IMR-90 (cell line): Measurements from ENCODE around the gene ZDHHC14. TPM values are rescaled to one million over a fixed set of nuclear protein-coding genes. Genes with fewer than 3 reads are reported as not detected.

Experiments used
- ATAC-seq: fragments of 200-7000 bp; cut with Tn5 transposase; 2 replicates; pipeline ENCODE4 v1.9.1; 2020; ENCODE audit warnings: low read depth, mild to moderate bottlenecking, moderate library complexity
- BruUV-seq: library from RNA; stranded (reverse); fragments of 400-500 nt; replicated peaks from 2 replicates; lab custom pipeline; 2021; lab: Mats Ljungman, UMichigan
- CTCF ChIA-PET: fragments of 300-600 bp; formaldehyde crosslinking; extraction: SDS; loops from one replicate; lab custom pipeline; 2021; ENCODE audit warnings: antibody characterized with exemption; lab: Yijun Ruan, JAX
- POLR2A ChIA-PET: fragments of 300-600 bp; sonication (Branson Sonifier 250); formaldehyde crosslinking; loops from one replicate; lab custom pipeline; 2022; ENCODE audit warnings: antibody characterized with exemption; ENCODE audit not compliant: unreplicated experiment; lab: Charles Lee
- DNase-seq: peaks from one replicate; pipeline ENCODE4 v3.0.0; 2013
- H2AFZ ChIP-seq: replicated peaks from 2 replicates; pipeline ENCODE3; 2013; ENCODE audit warnings: low read length, mild to moderate bottlenecking; ENCODE audit not compliant: poor library complexity
- H2AK5ac ChIP-seq: 2 replicates; pipeline ENCODE4 v1.6.1; 2013; ENCODE audit warnings: low read depth, low read length, inconsistent platforms
- H2AK9ac ChIP-seq: replicated peaks from 2 replicates; pipeline ENCODE3; 2013; ENCODE audit warnings: mild to moderate bottlenecking, low read depth, low read length, moderate library complexity; ENCODE audit not compliant: poor library complexity
- H2BK120ac ChIP-seq: 2 replicates; pipeline ENCODE4 v1.6.1; 2013; ENCODE audit warnings: low read depth, low read length, inconsistent platforms
- H2BK15ac ChIP-seq: 3 replicates; pipeline ENCODE4 v1.6.1; 2013; ENCODE audit warnings: low read depth, low read length, inconsistent platforms
- H2BK20ac ChIP-seq: 2 replicates; pipeline ENCODE4 v1.6.1; 2013; ENCODE audit warnings: low read depth, mild to moderate bottlenecking, inconsistent platforms, low read length, moderate library complexity
- H2BK5ac ChIP-seq: 2 replicates; pipeline ENCODE4 v1.6.1; 2013; ENCODE audit warnings: mild to moderate bottlenecking, low read depth, low read length, inconsistent platforms; ENCODE audit not compliant: poor library complexity, severe bottlenecking
- H3K14ac ChIP-seq: replicated peaks from 2 replicates; pipeline ENCODE4 v1.6.1; 2013; ENCODE audit warnings: low read depth, low read length, inconsistent platforms
- H3K18ac ChIP-seq: 2 replicates; pipeline ENCODE4 v1.6.1; 2013; ENCODE audit warnings: low read depth, low read length, control low read depth
- H3K23ac ChIP-seq: 2 replicates; pipeline ENCODE4 v1.6.1; 2013; ENCODE audit warnings: low read depth, low read length, inconsistent platforms
- H3K27ac ChIP-seq: 2 replicates; pipeline ENCODE4 v1.5.1; 2013; ENCODE audit warnings: mild to moderate bottlenecking, control low read depth, low read length; ENCODE audit not compliant: insufficient read depth
- H3K27me3 ChIP-seq: 2 replicates; pipeline ENCODE4 v1.6.1; 2013; ENCODE audit warnings: low read length; ENCODE audit not compliant: control insufficient read depth, insufficient read depth
- H3K36me3 ChIP-seq: 2 replicates; pipeline ENCODE4 v1.6.1; 2013; ENCODE audit warnings: low read length, mixed read lengths; ENCODE audit not compliant: control insufficient read depth, insufficient read depth
- H3K4ac ChIP-seq: 2 replicates; pipeline ENCODE4 v1.6.1; 2013; ENCODE audit warnings: low read depth, low read length, inconsistent platforms
- H3K4me1 ChIP-seq: 2 replicates; pipeline ENCODE4 v1.6.1; 2013; ENCODE audit warnings: low read length, mixed read lengths; ENCODE audit not compliant: control insufficient read depth, insufficient read depth
- H3K4me2 ChIP-seq: 2 replicates; pipeline ENCODE4 v1.6.1; 2013; ENCODE audit warnings: low read depth, mild to moderate bottlenecking, control low read depth, low read length, moderate library complexity
- H3K4me3 ChIP-seq: 2 replicates; pipeline ENCODE4 v1.5.1; 2013; ENCODE audit warnings: low read depth, mild to moderate bottlenecking, control low read depth, low read length, moderate library complexity; ENCODE audit not compliant: insufficient read depth
- H3K56ac ChIP-seq: 2 replicates; pipeline ENCODE4 v1.6.1; 2013; ENCODE audit warnings: low read length, inconsistent platforms; ENCODE audit not compliant: insufficient read depth; ENCODE audit errors: extremely low read depth
- H3K79me1 ChIP-seq, 2 experiments: 2 replicates each; pipeline ENCODE4 v1.6.1; 2013; ENCODE audit warnings: low read length in 2 of 2, inconsistent platforms in 1 of 2, low read depth in 1 of 2
- H3K9ac ChIP-seq: 2 replicates; pipeline ENCODE4 v1.6.1; 2013; ENCODE audit warnings: low read depth, low read length, control low read depth
- H3K9me1 ChIP-seq: 2 replicates; pipeline ENCODE4 v1.6.1; 2013; ENCODE audit warnings: low read length, inconsistent platforms; ENCODE audit not compliant: insufficient read depth
- H3K9me3 ChIP-seq: 2 replicates; pipeline ENCODE4 v1.6.1; 2013; ENCODE audit warnings: low read length; ENCODE audit not compliant: control insufficient read depth, insufficient read depth
- H4K20me1 ChIP-seq: 2 replicates; pipeline ENCODE4 v1.6.1; 2013; ENCODE audit warnings: low read length, inconsistent platforms; ENCODE audit not compliant: insufficient read depth
- H4K5ac ChIP-seq: 2 replicates; pipeline ENCODE4 v1.6.1; 2013; ENCODE audit warnings: mild to moderate bottlenecking, low read depth, low read length, control low read depth
- H4K8ac ChIP-seq, 2 experiments: 2 replicates each; pipeline ENCODE4 v1.6.1; 2013; ENCODE audit warnings: low read depth in 2 of 2, low read length in 2 of 2, control low read depth in 1 of 2, inconsistent platforms in 1 of 2
- H4K91ac ChIP-seq: 2 replicates; pipeline ENCODE4 v1.6.1; 2013; ENCODE audit warnings: low read depth, low read length, inconsistent platforms; ENCODE audit not compliant: insufficient read depth
- BHLHE40 ChIP-seq: fragments of 150-350 bp; IDR thresholded peaks from 2 replicates; pipeline ENCODE4 v1.6.1; 2016; ENCODE audit warnings: mild to moderate bottlenecking, low read depth, low read length
- CEBPB ChIP-seq: IDR thresholded peaks from 2 replicates; pipeline ENCODE4 v1.6.1; 2012; ENCODE audit warnings: low read depth, low read length, improper control_type of control experiment
- CHD1 ChIP-seq: IDR thresholded peaks from 2 replicates; pipeline ENCODE4 v1.6.1; 2012; ENCODE audit warnings: low read depth, low read length, improper control_type of control experiment
- CTCF ChIP-seq: conservative IDR thresholded peaks from 2 replicates; pipeline ENCODE4 v1.5.1; 2012; ENCODE audit warnings: mild to moderate bottlenecking, low read depth, low read length, improper control_type of control experiment
- MAZ ChIP-seq: IDR thresholded peaks from 2 replicates; pipeline ENCODE4 v1.6.1; 2012; ENCODE audit warnings: low read depth, mild to moderate bottlenecking, low read length, improper control_type of control experiment, moderate library complexity, borderline replicate concordance
- NFE2L2 ChIP-seq: fragments of 150-350 bp; IDR thresholded peaks from 2 replicates; pipeline ENCODE4 v1.6.1; 2016; ENCODE audit warnings: low read depth, mild to moderate bottlenecking, low read length
- USF2 ChIP-seq: fragments of 150-350 bp; IDR thresholded peaks from 2 replicates; pipeline ENCODE4 v1.6.1; 2017; ENCODE audit warnings: mild to moderate bottlenecking, antibody characterized with exemption, low read length, low read depth
- WGBS, 2 experiments: methylation state at CpG; one replicate each; pipeline versions ENCODE4 v1.1.5 to v1.1.7; 2013; ENCODE audit warnings: missing lambda C conversion rate in 2 of 2; ENCODE audit not compliant: insufficient read length in 1 of 2; ENCODE audit errors: extremely low coverage in 2 of 2; 5-methylcytosine and 5-hydroxymethylcytosine counted together
- dilution Hi-C: fragments of 300-500 bp; cut with HindIII; formaldehyde crosslinking; loops from one replicate; pipeline ENCODE4 v1.14.3; 2018; ENCODE audit warnings: low sequenced_read_pairs; ENCODE audit not compliant: unreplicated experiment
- in situ Hi-C: fragments of 300-500 bp; cut with MboI; formaldehyde crosslinking; loops from 3 replicates; pipeline ENCODE4 v1.14.3; 2019; ENCODE audit warnings: low sequenced_read_pairs, inconsistent platforms, mixed read lengths
- intact Hi-C: fragments of 100-400 bp; cut with micrococcal nuclease; formaldehyde crosslinking; loops from 2 replicates; pipeline ENCODE4 v1.10.0; 2022
- polyA plus RNA-seq, 3 experiments: library from polyadenylated mRNA; depleted of rRNA; stranded (reverse); fragments of >200 nt; gene quantifications; 2 replicates each; pipeline ENCODE4 v1.2.3, GENCODE V29; 2012; ENCODE audit warnings: low replicate concordance in 1 of 3
- total RNA-seq: library from RNA; depleted of rRNA; stranded (reverse); fragments of >200 nt; gene quantifications from 2 replicates; pipeline ENCODE4 v1.2.3, GENCODE V29; 2012

The ZDHHC14 gene
- total and polyA plus RNA-seq, 2 of the 4 experiments (the other 2 are of a cell fraction) = 0.90 to 2.0 TPM

DNA sequence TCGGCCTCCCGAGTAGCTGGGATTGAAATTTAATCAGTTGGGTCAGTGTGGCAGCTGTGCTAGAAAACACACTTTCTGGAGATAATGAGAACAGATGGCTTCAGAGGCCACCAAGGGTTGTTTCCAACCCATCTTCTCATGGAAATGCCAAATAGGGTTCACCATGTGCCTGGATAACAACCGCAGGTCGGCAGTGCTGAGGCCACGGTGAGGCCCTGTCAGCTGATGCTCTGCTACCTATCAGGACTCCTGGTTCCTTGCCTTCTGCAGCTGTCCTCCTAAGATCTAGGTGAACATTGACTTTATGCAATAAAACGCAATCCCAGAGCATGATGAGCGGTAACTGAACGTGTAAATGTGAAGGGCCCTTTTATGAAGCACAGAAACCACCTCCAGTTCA lies 302.7 kb downstream of the ZDHHC14 start:
- no peak overlapping the region for H2BK5ac ChIP-seq
- ChIA-PET POLR2A (no interaction called here), CTCF (interaction anchor here (1.0 to 1.6 kb wide), 2 partner anchors 14 to 16 kb away, joined by 3 to 4 read pairs; no protein-coding TSS in a partner anchor)

More for the DNA sequence above, 302.7 kb downstream of the ZDHHC14 start:
- in situ Hi-C loops (no loop called here), intact Hi-C loops (no loop called here), dilution Hi-C loops (no loop called here)
- Histone ChIP-seq H2BK120ac (no peak overlapping the region), H3K18ac (no peak overlapping the region), H4K8ac (no peak overlapping the region), H3K14ac (no peak overlapping the region), H3K4ac (no peak overlapping the region), H3K4me2 (no peak overlapping the region), H3K23ac (no peak overlapping the region), H4K20me1 (no peaks in the 10 kb centered on the region), H3K79me1 (no peaks in the 10 kb centered on the region), H3K4me1 (peaks cover 2% of the 10 kb centered on the region; the same call in 1 of the 2 replicates), H3K56ac (no peak overlapping the region), H3K4me3 (no peak overlapping the region), H2AFZ (peak overlapping the region; percentile 72), H3K36me3 (no peaks in the 10 kb centered on the region), H3K9me1 (no peaks in the 10 kb centered on the region), H2AK9ac (no peak overlapping the region), H4K91ac (no peak overlapping the region), H2BK20ac (no peak overlapping the region), H3K9me3 (no peaks in the 10 kb centered on the region; the same call in 1 of the 2 replicates), H3K9ac (no peak overlapping the region), H2BK15ac (no peak overlapping the region), H2AK5ac (no peak overlapping the region), H3K27me3 (peaks cover 19% of the 10 kb centered on the region), H3K27ac (no peak overlapping the region), H4K5ac (no peak overlapping the region)
- TF ChIP-seq BHLHE40 = no peak
- TF ChIP-seq USF2 = no peak
- no peak for TF ChIP-seq CHD1
- no peak for TF ChIP-seq CTCF
- TF ChIP-seq NFE2L2 = no peak
- TF ChIP-seq CEBPB = no peak
- no peak for TF ChIP-seq MAZ
- no peak for ATAC-seq
- WGBS, 2 experiments = 81% methylated on average over 3 of the region's 8 CpGs; no CpG with 5 or more reads in 1 of the 2 experiments
- no TSS peak for BruUV-seq
- no peak for DNase-seq
